ENCODE results near the gene MUSTN1. TPM values are rescaled to one million over a fixed set of nuclear protein-coding genes. Genes with fewer than 3 reads are reported as not detected.

The MUSTN1 gene
- total RNA-seq, 2 experiments from 2014 or later, result 0.28 to 1.7 TPM

DNA sequence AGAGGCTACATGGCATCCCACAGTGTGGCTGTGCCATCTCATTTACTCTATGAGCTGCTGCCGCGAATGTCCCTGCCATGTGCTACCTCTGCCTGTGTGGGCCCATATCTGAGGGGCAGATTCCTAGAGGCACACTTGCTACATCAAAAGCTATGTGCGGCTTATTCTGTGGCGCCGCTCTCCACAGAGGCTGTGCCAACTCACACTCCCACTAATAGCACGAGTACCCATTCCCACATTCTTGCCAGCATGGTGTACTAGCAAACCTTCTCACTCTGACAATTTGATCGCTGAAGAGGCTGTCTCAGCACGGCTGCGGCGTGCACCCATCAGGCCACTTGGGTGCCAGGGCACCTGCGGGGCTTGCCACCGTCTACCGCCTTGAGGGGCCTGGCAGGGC is 31.2 kb upstream of the MUSTN1 start:
- H3K4me3 ChIP-seq (ENCODE audit: low read depth, low read length, poor library complexity, severe bottlenecking), result no peak overlapping the region
- H3K4me1 ChIP-seq (ENCODE audit: insufficient read depth, low read length, poor library complexity, severe bottlenecking), result no peaks in the 10 kb centered on the region
- H3K79me2 ChIP-seq (ENCODE audit: insufficient read depth, low read depth, low read length), result no peaks in the 10 kb centered on the region
- no TSS peak for BruUV-seq (replicated peaks)
- no peak for DNase-seq (ENCODE audit: low spot score)
- no peak overlapping the region for H2AFZ ChIP-seq (ENCODE audit: low read length)
- no peaks in the 10 kb centered on the region; the same call in 1 of the 2 replicates for H4K20me1 ChIP-seq (ENCODE audit: insufficient read depth, low read length)
- TF ChIP-seq EZH2phosphoT487 (IDR thresholded peaks at IDR 0.05; ENCODE audit: borderline replicate concordance, low read depth, low read length) (no peak), CTCF (conservative IDR thresholded peaks at IDR 0.05; ENCODE audit: low read length) (no peak)
- ChIA-PET POLR2A (no interaction called here), CTCF (ENCODE audit: unreplicated experiment) (no interaction called here)
- H3K36me3 ChIP-seq (ENCODE audit: insufficient read depth, low read length), result no peaks in the 10 kb centered on the region
- no peak overlapping the region for H3K27ac ChIP-seq (ENCODE audit: low read depth, low read length, poor library complexity, severe bottlenecking)
- no peak overlapping the region for H3K4me2 ChIP-seq (ENCODE audit: low read length)
- intact Hi-C loops (cut with micrococcal nuclease; ENCODE audit: unreplicated experiment), result no loop called here
- no peaks in the 10 kb centered on the region for H3K9me2 ChIP-seq (ENCODE audit: insufficient read depth, low read length)
- no peaks in the 10 kb centered on the region for H3K9me3 ChIP-seq (ENCODE audit: low read length)

- no peak for DNase-seq (ENCODE audit: low spot score)
- ChIA-PET CTCF (ENCODE audit: unreplicated experiment) (no interaction called here), POLR2A (interaction anchor here (1.3 kb wide), 1 partner anchor 17 kb away, joined by 3 read pairs; no protein-coding TSS in a partner anchor)
- H3K36me3 ChIP-seq (ENCODE audit: insufficient read depth, low read length), result no peaks in the 10 kb centered on the region
- intact Hi-C loops (cut with micrococcal nuclease; ENCODE audit: unreplicated experiment), result no loop called here
- H3K9me3 ChIP-seq (ENCODE audit: low read length), result no peaks in the 10 kb centered on the region
- no TSS peak for BruUV-seq (replicated peaks)
- no peak overlapping the region for H3K27ac ChIP-seq (ENCODE audit: low read depth, low read length, poor library complexity, severe bottlenecking)
- no peak overlapping the region for H2AFZ ChIP-seq (ENCODE audit: low read length)
- H3K4me3 ChIP-seq (ENCODE audit: low read depth, low read length, poor library complexity, severe bottlenecking), result no peak overlapping the region
- no peaks in the 10 kb centered on the region for H4K20me1 ChIP-seq (ENCODE audit: insufficient read depth, low read length)
- no peaks in the 10 kb centered on the region for H3K9me2 ChIP-seq (ENCODE audit: insufficient read depth, low read length)
- no peaks in the 10 kb centered on the region for H3K4me1 ChIP-seq (ENCODE audit: insufficient read depth, low read length, poor library complexity, severe bottlenecking)
- TF ChIP-seq EZH2phosphoT487 (IDR thresholded peaks at IDR 0.05; ENCODE audit: borderline replicate concordance, low read depth, low read length), result no peak
- no peak for TF ChIP-seq CTCF (conservative IDR thresholded peaks at IDR 0.05; ENCODE audit: low read length)
- no peak overlapping the region for H3K4me2 ChIP-seq (ENCODE audit: low read length)
- no peaks in the 10 kb centered on the region for H3K79me2 ChIP-seq (ENCODE audit: insufficient read depth, low read depth, low read length)
These were observed 25.6 kb upstream of the MUSTN1 start for GRCh38 chr3:52860424-52860768.

GRCh38 chr3:52859686-52860423 is 25.0 kb upstream of the MUSTN1 start:
- no TSS peak for BruUV-seq (replicated peaks)
- POLR2A ChIA-PET, result interaction anchor here (1.3 kb wide), 1 partner anchor 18 kb away, joined by 3 read pairs; no protein-coding TSS in a partner anchor
- CTCF ChIA-PET (ENCODE audit: unreplicated experiment), result no interaction called here

More at GRCh38 chr3:52859686-52860423, 25.0 kb upstream of the MUSTN1 start:
- no peaks in the 10 kb centered on the region for H4K20me1 ChIP-seq (ENCODE audit: insufficient read depth, low read length)
- TF ChIP-seq EZH2phosphoT487 (IDR thresholded peaks at IDR 0.05; ENCODE audit: borderline replicate concordance, low read depth, low read length) (no peak), CTCF (conservative IDR thresholded peaks at IDR 0.05; ENCODE audit: low read length) (no peak)
- no peaks in the 10 kb centered on the region for H3K36me3 ChIP-seq (ENCODE audit: insufficient read depth, low read length)
- H3K79me2 ChIP-seq (ENCODE audit: insufficient read depth, low read depth, low read length), result no peaks in the 10 kb centered on the region
- no peak overlapping the region for H3K27ac ChIP-seq (ENCODE audit: low read depth, low read length, poor library complexity, severe bottlenecking)
- H3K4me3 ChIP-seq (ENCODE audit: low read depth, low read length, poor library complexity, severe bottlenecking), result no peak overlapping the region
- no peak for DNase-seq (ENCODE audit: low spot score)
- H2AFZ ChIP-seq (ENCODE audit: low read length), result no peak overlapping the region
- no peaks in the 10 kb centered on the region for H3K9me3 ChIP-seq (ENCODE audit: low read length)
- no peaks in the 10 kb centered on the region for H3K4me1 ChIP-seq (ENCODE audit: insufficient read depth, low read length, poor library complexity, severe bottlenecking)
- no peak overlapping the region for H3K4me2 ChIP-seq (ENCODE audit: low read length)
- H3K9me2 ChIP-seq (ENCODE audit: insufficient read depth, low read length), result no peaks in the 10 kb centered on the region
- intact Hi-C loops (cut with micrococcal nuclease; ENCODE audit: unreplicated experiment), result no loop called here

Data from OCI-LY7 (cell line).